GM12892 (cell line): Measurements from ENCODE around the gene PIK3CB.

ENCODE experiments used
- POLR2A ChIP-seq: IDR thresholded peaks from 2 replicates; pipeline ENCODE4 v1.6.1; 2011; ENCODE audit warnings: low read depth, low read length, control low read depth
- POLR2AphosphoS5 ChIP-seq: IDR thresholded peaks from 2 replicates; pipeline ENCODE4 v1.6.1; 2011; ENCODE audit warnings: low read depth, low read length, control low read depth
- TAF1 ChIP-seq: IDR thresholded peaks from 2 replicates; pipeline ENCODE4 v1.6.1; 2011; ENCODE audit warnings: low read depth, mild to moderate bottlenecking, control low read depth, low read length, borderline replicate concordance

GRCh38 chr3:138850151-138850550 lies 15.4 kb upstream of the PIK3CB start:
- TF ChIP-seq POLR2AphosphoS5 (no peak), POLR2A (no peak), TAF1 (no peak)
